ENCODE results near the gene TVP23C.

DNA sequence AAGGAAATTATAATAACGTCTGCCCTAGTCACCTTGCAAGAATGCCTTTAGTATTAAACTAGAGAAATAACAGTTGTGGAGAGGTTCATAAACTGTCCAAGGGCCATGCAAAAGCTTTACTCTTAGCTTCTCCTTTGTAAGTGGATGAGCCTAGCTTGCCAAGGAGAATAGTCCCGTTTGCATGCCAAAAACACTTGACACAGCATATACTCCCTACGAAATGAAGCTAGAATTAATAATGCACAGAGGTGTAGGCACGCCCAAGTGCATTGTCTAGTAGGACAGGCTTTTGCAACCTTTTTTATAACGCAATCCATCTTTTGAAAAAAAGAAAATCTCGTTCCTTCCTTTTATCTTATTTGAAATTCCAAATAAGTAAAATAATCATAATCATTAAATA, 83.1 kb downstream of the TVP23C start:
- no peak for TF ChIP-seq NANOG (IDR thresholded peaks at IDR 0.05; ENCODE audit: insufficient read depth, low read depth, low read length, poor library complexity, severe bottlenecking)
- TF ChIP-seq CTCF (IDR thresholded peaks at IDR 0.05; ENCODE audit: control extremely low read depth in 1 of 3, insufficient read depth in 1 of 3, low read depth in 1 of 3, low read length in 3 of 3), result no peak
- no peak for TF ChIP-seq SP1 (IDR thresholded peaks at IDR 0.05; ENCODE audit: low read depth, low read length)
- no peak for TF ChIP-seq POLR2A (IDR thresholded peaks at IDR 0.05; ENCODE audit: control extremely low read depth in 1 of 2, low read depth in 2 of 2, low read length in 2 of 2)
